Fibroblast of peridontal ligament (primary cell): ENCODE measurements around the gene TRIM32.

Source experiments
- DNase-seq: peaks from one replicate; pipeline ENCODE4 v3.0.0-alpha.2; 2010; ENCODE audit errors: extremely low read depth

TRIM32 gene

GRCh38 chr9:116705531-116705930 lies 18.4 kb downstream of the TRIM32 start:
- DNase-seq, result no peak

DNA sequence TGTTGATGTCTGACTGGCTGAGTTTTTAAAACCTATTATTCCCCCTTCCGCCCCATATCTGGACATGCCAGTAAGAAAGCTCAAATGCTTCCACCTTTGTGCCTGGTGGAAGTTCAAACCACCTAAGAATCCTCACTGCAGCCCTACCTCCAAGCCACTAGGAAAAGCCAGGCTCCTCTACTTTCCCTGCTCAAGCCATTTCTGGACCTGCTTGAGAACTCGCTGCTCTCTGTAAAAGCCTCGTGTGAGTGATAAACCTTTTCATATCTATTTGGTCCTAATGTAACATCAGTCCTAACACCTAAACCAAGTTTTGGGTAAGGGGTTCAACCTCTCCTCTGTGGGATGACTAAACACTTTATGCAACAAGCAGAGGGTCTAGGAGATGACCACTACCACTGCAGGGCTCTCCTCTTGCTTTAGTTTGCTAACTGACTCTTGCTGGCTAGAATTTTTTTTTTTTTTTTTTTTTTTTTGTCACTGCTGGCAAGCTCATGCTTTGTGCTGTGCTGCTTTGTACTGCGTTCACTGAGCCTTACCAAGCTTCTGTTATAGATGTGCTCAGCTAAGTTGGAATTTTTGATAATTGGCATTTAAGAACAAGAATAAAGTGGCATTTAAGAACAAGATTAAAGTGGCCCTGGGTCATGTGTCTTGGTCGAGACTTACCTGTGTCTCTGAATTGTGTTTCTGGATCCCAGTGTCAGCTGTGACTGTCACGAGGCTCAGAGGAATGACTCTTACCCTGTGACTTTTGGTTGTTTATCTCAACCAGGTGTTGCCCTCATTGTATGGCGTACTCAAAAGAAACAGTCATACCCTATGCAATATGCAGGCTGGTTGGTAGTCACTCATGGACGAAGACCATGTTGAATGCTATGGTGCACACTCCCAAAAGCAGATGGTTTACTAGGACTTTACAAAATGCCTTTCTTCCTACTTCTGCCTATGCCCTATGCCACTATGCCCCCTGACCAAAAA lies 19.5 kb downstream of the TRIM32 start:
- DNase-seq, result no peak

DNA sequence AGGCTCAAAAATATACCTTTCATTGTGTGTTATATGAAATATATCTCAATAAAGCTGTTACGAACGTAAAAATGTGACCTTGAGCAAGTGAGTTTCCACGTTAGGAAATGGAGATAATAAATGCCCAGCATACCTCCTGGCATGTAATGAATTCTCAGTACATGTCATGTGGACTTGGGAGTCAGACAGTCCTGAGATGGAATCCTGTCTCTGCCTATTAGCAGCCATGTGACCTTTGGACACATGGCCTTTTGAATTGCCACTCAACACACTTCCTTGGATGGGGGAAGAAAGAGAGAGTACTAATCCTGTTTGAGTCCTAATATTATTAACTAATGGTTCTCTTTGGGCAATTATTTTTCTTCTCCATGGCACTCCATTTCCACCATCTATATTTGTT lies 25.7 kb downstream of the TRIM32 start:
- no peak for DNase-seq

DNA sequence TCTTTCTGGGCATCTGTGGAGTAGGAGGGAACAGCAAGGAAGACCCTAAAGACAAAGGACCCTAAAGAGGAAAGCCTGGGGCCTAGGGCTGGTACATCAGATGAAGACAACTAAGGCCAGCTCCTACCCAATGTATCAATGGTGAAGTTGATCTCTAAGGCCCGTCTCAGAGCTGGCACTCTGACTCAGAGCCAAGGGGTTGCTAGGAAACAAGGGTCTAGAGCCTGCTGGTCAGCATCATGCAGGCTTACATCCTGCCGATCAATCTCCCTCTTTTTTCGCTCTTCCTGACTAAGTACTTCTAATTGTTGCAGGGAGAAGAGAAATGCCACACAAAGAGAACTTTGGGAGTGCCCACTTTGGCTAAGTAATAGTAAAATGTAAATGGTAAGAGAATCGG lies 26.2 kb downstream of the TRIM32 start:
- no peak for DNase-seq

DNA sequence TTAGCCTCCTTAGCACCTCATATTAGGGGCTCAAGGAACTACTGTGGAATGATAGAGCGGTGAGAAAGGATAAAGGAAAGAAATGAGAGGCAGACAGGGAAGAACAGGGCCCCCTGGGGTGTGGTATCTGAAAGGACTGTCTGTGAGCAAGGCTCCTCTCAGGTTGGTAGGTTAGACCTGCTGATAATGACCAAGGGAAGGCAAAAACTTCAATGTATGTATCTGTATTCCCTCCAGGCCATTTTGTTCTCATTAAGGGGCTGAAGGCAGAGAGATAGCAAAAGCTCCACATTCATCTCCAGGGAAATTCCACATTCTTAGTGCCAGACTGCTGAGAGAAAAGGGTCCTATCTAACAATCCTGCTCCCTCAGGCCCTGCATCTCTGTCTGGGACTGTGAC lies 28.6 kb downstream of the TRIM32 start:
- no peak for DNase-seq

DNA sequence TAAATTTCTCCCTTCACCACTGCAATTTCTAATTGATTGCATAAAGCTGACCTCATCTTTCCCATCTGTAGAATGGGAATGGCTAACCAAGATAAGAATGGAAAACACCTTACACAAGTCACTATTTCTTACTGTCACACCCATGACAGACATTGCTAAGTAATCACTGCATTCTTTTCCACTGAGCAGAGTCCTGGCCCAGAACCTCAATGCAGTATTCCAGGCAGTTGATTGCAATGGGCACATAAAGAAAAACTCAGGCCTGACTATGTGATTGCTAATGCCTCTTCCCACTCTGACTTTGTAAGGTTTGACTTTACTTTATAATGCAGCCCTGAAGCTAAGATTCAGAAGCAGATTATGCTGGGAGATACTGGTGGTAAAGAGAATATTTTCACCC lies 29.3 kb downstream of the TRIM32 start:
- no peak for DNase-seq

GRCh38 chr9:116717150-116717549 lies 30.0 kb downstream of the TRIM32 start:
- peak; percentile 44 for DNase-seq

DNA sequence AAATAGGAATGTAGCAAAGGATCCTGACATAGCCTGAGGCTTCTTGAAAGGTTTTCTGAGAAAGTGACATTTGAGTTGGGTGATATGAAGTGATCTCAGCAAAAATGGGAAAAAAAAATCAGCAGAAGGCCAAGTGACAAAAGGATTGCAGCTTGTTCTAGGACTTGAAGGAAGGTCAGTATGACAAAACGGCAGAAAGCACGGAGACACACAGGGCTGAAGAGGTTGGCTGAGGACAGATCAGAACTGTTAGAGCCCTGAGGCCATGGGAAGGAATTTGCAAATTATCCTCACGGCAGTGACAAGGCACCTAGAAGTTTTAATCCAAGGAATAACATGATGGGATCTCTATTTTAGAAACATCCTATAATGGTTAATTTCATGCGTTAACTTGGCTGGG lies 31.0 kb downstream of the TRIM32 start:
- no peak for DNase-seq

- no peak for DNase-seq
These were observed 33.0 kb downstream of the TRIM32 start for GRCh38 chr9:116720111-116720510.

GRCh38 chr9:116721411-116721810 lies 34.3 kb downstream of the TRIM32 start:
- DNase-seq, result no peak

- DNase-seq, result no peak
These were observed 34.8 kb downstream of the TRIM32 start for GRCh38 chr9:116721944-116722343.

DNA sequence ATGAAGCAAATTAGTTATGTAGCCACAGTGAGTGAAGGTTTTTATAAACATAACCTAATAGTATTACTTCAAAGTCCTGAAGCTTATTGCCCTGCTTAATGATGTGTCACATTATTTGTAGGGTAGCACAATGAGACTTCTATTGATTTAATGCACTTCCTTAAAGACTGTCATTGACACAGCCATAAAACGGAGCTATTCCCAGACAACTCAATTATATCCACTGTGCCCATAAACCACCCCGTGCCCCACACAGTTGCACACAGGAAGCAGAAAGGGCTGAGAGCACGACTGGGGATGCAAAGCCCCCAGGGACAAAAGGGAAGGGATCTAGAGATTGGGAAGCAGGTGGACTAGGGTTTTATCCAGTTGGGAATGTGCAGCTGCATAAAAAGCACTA lies 37.0 kb downstream of the TRIM32 start:
- no peak for DNase-seq

DNA sequence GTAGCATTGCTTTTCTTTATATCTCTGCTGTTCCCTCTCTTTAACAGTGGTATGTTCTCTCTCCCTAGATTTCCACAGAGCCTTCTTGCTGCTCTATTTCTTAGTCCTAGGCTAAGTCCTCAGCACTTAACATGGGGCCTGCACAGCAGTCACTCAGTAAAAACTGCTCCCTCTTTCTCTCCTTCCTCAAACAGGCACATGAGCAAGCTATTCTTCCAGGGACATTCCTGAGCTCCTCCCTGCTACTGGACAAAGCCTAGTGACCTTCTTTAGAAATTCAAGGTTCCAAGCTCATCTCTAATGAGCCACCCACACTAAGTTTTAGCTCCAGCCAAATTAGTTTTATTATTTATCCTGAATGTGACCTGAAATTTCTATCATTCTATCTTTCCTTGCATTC lies 39.5 kb downstream of the TRIM32 start:
- no peak for DNase-seq

- DNase-seq, result no peak
These were observed 46.0 kb downstream of the TRIM32 start for GRCh38 chr9:116733010-116733641.

- no peak for DNase-seq
These were observed 49.5 kb downstream of the TRIM32 start for GRCh38 chr9:116736399-116737151.

- peak; percentile 64 for DNase-seq
These were observed 50.0 kb downstream of the TRIM32 start for GRCh38 chr9:116737152-116737546.

- no peak for DNase-seq
These were observed 54.1 kb downstream of the TRIM32 start for GRCh38 chr9:116741086-116741740.

DNA sequence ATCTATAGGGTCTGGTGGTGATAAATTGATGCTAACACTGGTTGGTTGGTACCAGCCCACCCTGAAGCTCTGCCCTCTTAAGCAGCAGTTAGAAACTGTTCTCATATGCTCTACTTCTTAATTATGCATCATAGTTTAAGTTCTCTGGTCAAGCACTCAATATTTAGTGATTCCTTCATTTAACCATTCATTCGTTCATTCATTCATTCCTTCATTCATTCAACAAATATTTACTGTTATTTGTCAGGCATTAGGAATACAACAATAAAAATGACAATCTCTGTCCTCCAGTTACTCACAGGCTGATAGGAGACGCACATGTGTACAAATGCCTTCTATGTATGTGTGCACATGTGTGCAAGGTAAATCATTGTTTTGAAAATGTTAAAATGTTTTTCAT lies 54.6 kb downstream of the TRIM32 start:
- DNase-seq, result no peak

GRCh38 chr9:116749176-116749575 lies 62.1 kb downstream of the TRIM32 start:
- DNase-seq, result no peak

DNA sequence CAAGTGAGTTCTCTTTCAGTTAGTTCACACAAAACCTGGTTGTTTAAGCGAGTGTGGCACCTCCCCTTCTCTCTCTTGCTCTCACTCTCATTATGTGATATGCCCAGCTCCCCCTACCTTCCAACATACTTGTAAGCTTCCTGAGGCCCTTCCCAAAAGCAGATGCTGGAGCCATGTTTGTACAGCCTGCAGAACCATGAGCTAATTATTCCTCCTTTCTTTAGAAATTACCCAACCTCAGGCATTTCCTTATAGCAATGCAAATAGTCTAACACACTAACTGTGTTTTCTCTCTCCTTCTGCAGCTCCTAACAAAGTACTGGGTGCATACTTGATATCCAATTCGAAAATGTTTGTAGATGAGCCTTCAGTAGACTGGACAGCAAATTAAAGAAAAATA lies 62.7 kb downstream of the TRIM32 start:
- no peak for DNase-seq

GRCh38 chr9:116750510-116750909 lies 63.4 kb downstream of the TRIM32 start:
- DNase-seq, result no peak
